Stomach (tissue), 4 donors: ENCODE measurements around the gene DNAJC28.

Experiments used
- CTCF ChIP-seq, 7 experiments: fragments of 450-650 bp in 4 of 7; fragments of 200-600 bp in 3 of 7; sonication (generic) in 3 of 7; IDR thresholded peaks; one replicate each; pipeline ENCODE4 v1.5.1; 2016 to 2019; ENCODE audit warnings: antibody characterized with exemption in 7 of 7, control low read depth in 2 of 7, mild to moderate bottlenecking in 1 of 7
- POLR2AphosphoS5 ChIP-seq, 3 donors: sonication (generic); formaldehyde crosslinking; IDR thresholded peaks; one replicate each; pipeline ENCODE4 v1.6.1; 2016; ENCODE audit warnings: antibody characterized with exemption in 3 of 3

- peak in 1 of 7 experiments; percentile 16 for TF ChIP-seq CTCF (IDR thresholded peaks at IDR 0.05)
- peak in 2 of 3 donors; percentile 66 to 82 for TF ChIP-seq POLR2AphosphoS5 (IDR thresholded peaks at IDR 0.05)
These were observed at the start of gene DNAJC28 for GRCh38 chr21:33491373-33492102.
